ENCODE results near the gene OBSL1. TPM values are rescaled to one million over a fixed set of nuclear protein-coding genes. Genes with fewer than 3 reads are reported as not detected.

OBSL1 gene
- total RNA-seq, 2 experiments from 2014 or later, result 1.3 to 1.4 TPM

GRCh38 chr2:219514196-219514761, 57.1 kb downstream of the OBSL1 start, which contains the start of gene ASIC4:
TSS of gene ASIC4 (plus strand) at chr2:219514482. CDS start at chr2:219514725, 243 bp downstream.
- ChIA-PET POLR2A (interaction anchor here (1.0 to 1.1 kb wide), 3 partner anchors 11 to 433 kb away, joined by 3 read pairs; no protein-coding TSS in a partner anchor), CTCF (interaction anchor here (1.0 to 2.4 kb wide), 5 partner anchors 9 to 112 kb away, joined by 3 to 7 read pairs (median 5); no protein-coding TSS in a partner anchor)
- intact Hi-C loops (cut with micrococcal nuclease), result no loop called here
- H3K4me3 Mint-ChIP-seq, result no peak within 1 kb of the TSS
- H3K4me1 Mint-ChIP-seq (ENCODE audit: low read depth), result peaks cover 18% of the 10 kb centered on the region
- DNase-seq, result no peak
- TF ChIP-seq CTCF (IDR thresholded peaks at IDR 0.05), result no peak
- no peak within 1 kb of the TSS for H3K27ac Mint-ChIP-seq
- no peaks in the 10 kb centered on the region for H3K36me3 Mint-ChIP-seq (ENCODE audit: low read depth)
- peaks cover 73% of the 10 kb centered on the region for H3K27me3 Mint-ChIP-seq
- no peaks in the 10 kb centered on the region for H3K9me3 Mint-ChIP-seq
- ATAC-seq, result no peak

- H3K27ac Mint-ChIP-seq, result no peak overlapping the region
- H3K36me3 Mint-ChIP-seq (ENCODE audit: low read depth), result no peaks in the 10 kb centered on the region
- no peak for TF ChIP-seq CTCF (IDR thresholded peaks at IDR 0.05)
- H3K4me1 Mint-ChIP-seq (ENCODE audit: low read depth), result peaks cover 18% of the 10 kb centered on the region
- CTCF ChIA-PET, result interaction anchor here (1.0 to 2.4 kb wide), 4 partner anchors 10 to 111 kb away, joined by 3 to 7 read pairs (median 6); no protein-coding TSS in a partner anchor
- POLR2A ChIA-PET, result interaction anchor here (1.0 to 1.1 kb wide), 3 partner anchors 12 to 432 kb away, joined by 3 read pairs; no protein-coding TSS in a partner anchor
- DNase-seq (no peak), ATAC-seq (no peak)
- H3K27me3 Mint-ChIP-seq, result peaks cover 71% of the 10 kb centered on the region
- no peak overlapping the region for H3K4me3 Mint-ChIP-seq
- intact Hi-C loops (cut with micrococcal nuclease), result no loop called here
- no peaks in the 10 kb centered on the region for H3K9me3 Mint-ChIP-seq
Measured at GRCh38 chr2:219513787-219514186, 57.6 kb downstream of the OBSL1 start.

- ChIA-PET POLR2A (no interaction called here), CTCF (interaction anchor here (1.5 to 7.2 kb wide), 3 partner anchors 8 to 17 kb away, joined by 7 to 86 read pairs (median 7); partner anchors contain the start of gene GMPPA)
- no peak overlapping the region for H3K27ac Mint-ChIP-seq
- H3K27me3 Mint-ChIP-seq, result peaks cover 69% of the 10 kb centered on the region
- no peak overlapping the region for H3K4me3 Mint-ChIP-seq
- peaks cover 18% of the 10 kb centered on the region for H3K4me1 Mint-ChIP-seq (ENCODE audit: low read depth)
- ATAC-seq (no peak), DNase-seq (no peak)
- TF ChIP-seq CTCF (IDR thresholded peaks at IDR 0.05), result no peak
- intact Hi-C loops (cut with micrococcal nuclease), result no loop called here
- H3K9me3 Mint-ChIP-seq, result no peaks in the 10 kb centered on the region
- no peaks in the 10 kb centered on the region for H3K36me3 Mint-ChIP-seq (ENCODE audit: low read depth)
Measured at GRCh38 chr2:219512524-219513216, 58.7 kb downstream of the OBSL1 start.

GRCh38 chr2:219511547-219512325, 59.6 kb downstream of the OBSL1 start:
- no peak overlapping the region for H3K27ac Mint-ChIP-seq
- no peak for ATAC-seq
- peaks cover 18% of the 10 kb centered on the region for H3K4me1 Mint-ChIP-seq (ENCODE audit: low read depth)
- peaks cover 61% of the 10 kb centered on the region for H3K27me3 Mint-ChIP-seq
- no peak for DNase-seq
- peaks cover under 1% of the 10 kb centered on the region for H3K36me3 Mint-ChIP-seq (ENCODE audit: low read depth)
- CTCF ChIA-PET, result interaction anchor here (1.1 to 7.2 kb wide), 5 partner anchors 9 to 516 kb away, joined by 3 to 86 read pairs (median 15); partner anchors contain the start of gene GMPPA
- H3K4me3 Mint-ChIP-seq, result no peak overlapping the region
- POLR2A ChIA-PET, result interaction anchor here (1.4 kb wide), 1 partner anchor 13 kb away, joined by 4 read pairs; the partner anchor contains the start of gene GMPPA
- H3K9me3 Mint-ChIP-seq, result no peaks in the 10 kb centered on the region
- intact Hi-C loops (cut with micrococcal nuclease), result no loop called here
- TF ChIP-seq CTCF (IDR thresholded peaks at IDR 0.05), result no peak
